ENCODE measurements around the gene LPP. TPM values are rescaled to one million over a fixed set of nuclear protein-coding genes. Genes with fewer than 3 reads are reported as not detected.

Gene LPP
- total and polyA plus RNA-seq, 8 donors: 23.1 to 220 (median 26.7) TPM

DNA sequence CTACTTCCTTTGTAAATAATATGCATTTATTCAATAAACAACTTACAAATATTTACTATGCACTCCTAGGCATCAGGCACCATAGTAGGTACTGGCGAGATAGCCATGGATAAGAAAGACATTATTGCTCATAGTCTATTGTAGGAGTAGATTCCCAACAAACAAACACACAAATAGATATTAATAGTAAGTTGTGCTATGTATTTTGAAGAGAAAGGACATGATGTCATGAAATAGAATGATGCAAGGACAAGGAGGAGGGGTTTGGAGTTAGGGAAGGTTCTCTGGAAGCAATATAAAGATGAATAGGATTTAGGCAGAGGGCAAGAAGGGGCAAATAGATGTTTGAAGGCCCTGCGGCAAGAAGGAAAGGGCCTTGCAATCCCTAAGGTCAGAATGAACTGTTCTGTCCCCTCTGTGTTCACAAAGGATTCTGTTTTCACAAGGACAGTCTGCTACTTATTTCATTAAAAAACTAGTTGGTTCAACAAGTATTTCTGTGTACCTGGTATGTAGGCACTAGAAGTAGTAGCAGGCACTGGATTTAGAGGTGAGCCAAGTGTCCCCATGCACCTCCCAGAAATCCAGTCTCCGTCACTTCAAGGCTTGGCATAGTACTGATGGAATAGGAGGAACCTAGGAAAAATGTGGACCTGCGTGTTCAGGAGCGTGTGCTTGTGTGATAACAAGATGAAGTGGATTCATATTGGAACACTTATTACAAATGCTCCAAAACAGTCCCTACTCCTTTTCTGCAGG, 786.0 kb downstream of the LPP start:
- DNase-seq (no peak), ATAC-seq (peak; percentile 26)
- Histone ChIP-seq H3K36me3 (no peaks in the 10 kb centered on the region), H3K4me1 (peaks cover 22 to 55% of the 10 kb centered on the region in 2 donors), H3K4me3 (no peak overlapping the region), H3K9me3 (no peaks in the 10 kb centered on the region), H3K27me3 (no peaks in the 10 kb centered on the region), H3K27ac (peak overlapping the region; percentile 19 to 62)
- TF ChIP-seq, protein P1, sequence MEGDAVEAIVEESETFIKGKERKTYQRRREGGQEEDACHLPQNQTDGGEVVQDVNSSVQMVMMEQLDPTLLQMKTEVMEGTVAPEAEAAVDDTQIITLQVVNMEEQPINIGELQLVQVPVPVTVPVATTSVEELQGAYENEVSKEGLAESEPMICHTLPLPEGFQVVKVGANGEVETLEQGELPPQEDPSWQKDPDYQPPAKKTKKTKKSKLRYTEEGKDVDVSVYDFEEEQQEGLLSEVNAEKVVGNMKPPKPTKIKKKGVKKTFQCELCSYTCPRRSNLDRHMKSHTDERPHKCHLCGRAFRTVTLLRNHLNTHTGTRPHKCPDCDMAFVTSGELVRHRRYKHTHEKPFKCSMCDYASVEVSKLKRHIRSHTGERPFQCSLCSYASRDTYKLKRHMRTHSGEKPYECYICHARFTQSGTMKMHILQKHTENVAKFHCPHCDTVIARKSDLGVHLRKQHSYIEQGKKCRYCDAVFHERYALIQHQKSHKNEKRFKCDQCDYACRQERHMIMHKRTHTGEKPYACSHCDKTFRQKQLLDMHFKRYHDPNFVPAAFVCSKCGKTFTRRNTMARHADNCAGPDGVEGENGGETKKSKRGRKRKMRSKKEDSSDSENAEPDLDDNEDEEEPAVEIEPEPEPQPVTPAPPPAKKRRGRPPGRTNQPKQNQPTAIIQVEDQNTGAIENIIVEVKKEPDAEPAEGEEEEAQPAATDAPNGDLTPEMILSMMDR (IDR thresholded peaks at IDR 0.05): no peak
- intact Hi-C loops (cut with DNase I): no loop called here

Small RNA genes lying within 50 kb of the gene (microRNA-seq; reads per million reads assigned to microRNA genes)
- gene MIR28: 3,973 to 4,913 reads per million in 2 donors

All from left lung (tissue), 10 donors.